ENCODE measurements around the gene TXNDC12.

The TXNDC12 gene

DNA sequence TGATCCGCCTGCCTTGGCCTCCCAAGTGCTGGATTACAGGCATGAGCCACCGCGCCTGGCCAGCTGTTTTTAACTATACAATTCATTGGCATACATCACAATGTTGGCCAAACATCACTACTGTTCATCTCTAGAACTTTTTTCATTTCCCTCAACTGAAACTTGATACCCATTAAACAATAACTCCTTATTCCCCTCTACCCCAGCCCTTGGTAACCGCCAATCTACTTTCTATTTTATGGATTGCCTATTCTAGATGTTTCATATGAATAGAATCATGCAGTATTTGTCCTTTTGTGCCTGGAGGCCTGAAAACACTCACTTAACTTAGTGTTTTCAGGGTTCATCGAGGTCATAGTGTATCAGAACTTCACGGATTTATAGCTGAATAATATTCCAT lies 17.3 kb upstream of the TXNDC12 start:
- DNase-seq (ENCODE audit: low read depth): no peak
- TF ChIP-seq, protein P1, sequence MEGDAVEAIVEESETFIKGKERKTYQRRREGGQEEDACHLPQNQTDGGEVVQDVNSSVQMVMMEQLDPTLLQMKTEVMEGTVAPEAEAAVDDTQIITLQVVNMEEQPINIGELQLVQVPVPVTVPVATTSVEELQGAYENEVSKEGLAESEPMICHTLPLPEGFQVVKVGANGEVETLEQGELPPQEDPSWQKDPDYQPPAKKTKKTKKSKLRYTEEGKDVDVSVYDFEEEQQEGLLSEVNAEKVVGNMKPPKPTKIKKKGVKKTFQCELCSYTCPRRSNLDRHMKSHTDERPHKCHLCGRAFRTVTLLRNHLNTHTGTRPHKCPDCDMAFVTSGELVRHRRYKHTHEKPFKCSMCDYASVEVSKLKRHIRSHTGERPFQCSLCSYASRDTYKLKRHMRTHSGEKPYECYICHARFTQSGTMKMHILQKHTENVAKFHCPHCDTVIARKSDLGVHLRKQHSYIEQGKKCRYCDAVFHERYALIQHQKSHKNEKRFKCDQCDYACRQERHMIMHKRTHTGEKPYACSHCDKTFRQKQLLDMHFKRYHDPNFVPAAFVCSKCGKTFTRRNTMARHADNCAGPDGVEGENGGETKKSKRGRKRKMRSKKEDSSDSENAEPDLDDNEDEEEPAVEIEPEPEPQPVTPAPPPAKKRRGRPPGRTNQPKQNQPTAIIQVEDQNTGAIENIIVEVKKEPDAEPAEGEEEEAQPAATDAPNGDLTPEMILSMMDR (IDR thresholded peaks at IDR 0.05; ENCODE audit: control insufficient read depth, extremely low read depth, insufficient read depth): no peak
- no peak overlapping the region for H3K4me3 ChIP-seq (ENCODE audit: low read depth, low read length)

DNA sequence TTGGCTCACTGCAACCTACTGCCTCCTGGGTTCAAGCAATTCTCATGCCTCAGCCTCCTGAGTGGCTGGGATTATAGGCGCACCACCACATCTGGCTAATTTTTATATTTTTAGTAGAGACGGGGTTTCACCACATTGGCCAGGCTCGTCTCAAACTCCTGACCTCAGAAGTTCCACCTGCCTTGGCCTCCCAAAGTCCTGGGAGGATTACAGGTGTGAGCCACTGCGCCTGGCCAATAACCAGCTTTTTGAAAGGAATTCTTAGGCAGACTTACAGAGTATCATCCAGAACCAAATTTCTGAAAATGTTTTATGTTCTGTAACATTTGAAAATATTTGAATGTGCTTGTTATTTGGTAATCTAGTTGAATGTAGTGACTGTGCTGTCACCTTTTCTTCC lies 15.7 kb upstream of the TXNDC12 start:
- no peak overlapping the region for H3K4me3 ChIP-seq (ENCODE audit: low read depth, low read length)
- TF ChIP-seq, protein P1 (IDR thresholded peaks at IDR 0.05; ENCODE audit: control insufficient read depth, extremely low read depth, insufficient read depth): no peak
- no peak for DNase-seq (ENCODE audit: low read depth)

DNA sequence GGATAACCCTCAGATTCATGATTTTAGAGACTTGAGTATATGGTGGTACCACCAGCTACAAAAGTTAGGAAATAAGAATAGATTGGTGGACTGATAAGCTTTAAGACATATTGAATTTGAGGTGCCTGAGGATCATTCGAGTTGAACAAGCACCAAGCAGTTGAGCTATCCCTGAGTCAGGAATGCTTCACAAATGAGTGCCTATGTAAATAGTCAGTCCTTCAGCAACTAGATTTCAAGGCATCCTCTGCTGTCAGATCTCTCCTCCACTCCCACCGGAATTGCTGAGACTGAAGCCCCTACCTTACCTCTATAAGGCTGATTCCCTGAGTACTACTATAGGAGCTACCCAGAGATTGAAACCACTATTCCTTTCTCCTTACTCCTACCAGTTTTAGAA lies 8.2 kb upstream of the TXNDC12 start:
- TF ChIP-seq, protein P1 (IDR thresholded peaks at IDR 0.05; ENCODE audit: control insufficient read depth, extremely low read depth, insufficient read depth): no peak
- DNase-seq (ENCODE audit: low read depth): no peak
- H3K4me3 ChIP-seq (ENCODE audit: low read depth, low read length): no peak overlapping the region

DNA sequence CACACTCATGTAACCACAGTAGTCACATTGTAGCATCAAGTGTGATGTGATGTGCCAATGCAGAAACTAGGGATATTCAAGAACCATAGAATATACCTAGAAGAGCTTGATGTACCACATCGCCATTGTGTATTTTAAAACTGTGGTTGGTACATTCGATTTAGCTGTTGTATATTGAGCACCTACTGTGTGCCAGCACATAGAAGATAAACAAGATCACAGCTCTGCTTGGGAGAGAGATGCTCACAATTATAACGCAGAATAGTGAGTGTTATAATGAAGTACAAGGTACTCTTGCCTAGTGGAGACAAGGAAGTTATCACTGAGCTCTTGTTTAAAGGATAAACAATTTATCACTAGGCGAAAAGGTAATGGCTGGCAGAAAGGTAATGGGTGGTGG lies 5.8 kb upstream of the TXNDC12 start:
- TF ChIP-seq, protein P1 (IDR thresholded peaks at IDR 0.05; ENCODE audit: control insufficient read depth, extremely low read depth, insufficient read depth): no peak
- DNase-seq (ENCODE audit: low read depth): no peak
- no peak overlapping the region for H3K4me3 ChIP-seq (ENCODE audit: low read depth, low read length)

DNA sequence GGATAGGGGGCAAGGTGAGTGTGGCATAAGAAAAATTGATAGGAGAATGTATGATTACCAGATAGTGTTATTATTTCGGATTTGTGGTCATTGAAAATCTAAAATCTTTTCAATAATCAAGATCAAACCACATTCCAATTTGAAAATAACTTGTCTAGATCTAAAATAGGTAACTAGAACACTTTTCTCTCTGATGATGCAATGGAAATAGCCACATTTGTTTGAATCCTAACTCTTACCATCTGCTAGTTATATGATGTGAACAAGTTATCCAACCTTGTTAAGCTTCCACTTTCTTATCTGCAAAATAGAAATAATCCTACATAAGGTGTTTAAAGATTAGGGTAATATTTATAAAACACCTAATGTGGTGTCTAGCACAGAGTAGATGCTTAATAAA lies 4.9 kb upstream of the TXNDC12 start:
- TF ChIP-seq, protein P1 (IDR thresholded peaks at IDR 0.05; ENCODE audit: control insufficient read depth, extremely low read depth, insufficient read depth): no peak

DNA sequence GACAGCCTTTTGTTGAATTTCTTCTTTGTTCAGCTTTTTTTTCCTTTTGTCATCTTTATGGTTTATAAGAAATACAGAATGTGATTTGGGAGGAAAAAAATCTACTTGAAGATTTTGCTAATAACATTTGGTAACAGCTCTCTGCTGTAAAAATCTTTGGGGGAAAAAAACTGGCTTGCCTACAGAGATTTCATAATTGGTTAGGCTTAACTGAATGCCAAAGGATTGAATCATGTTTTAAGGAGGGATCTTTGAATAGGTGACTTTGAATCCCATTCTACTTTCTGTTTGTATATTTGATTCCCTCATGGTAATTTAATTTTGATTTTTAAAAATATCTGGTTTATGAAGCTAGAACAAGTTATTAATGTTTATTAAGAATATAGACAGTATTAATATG lies 4.3 kb upstream of the TXNDC12 start:
- H3K4me3 ChIP-seq (ENCODE audit: low read depth, low read length): no peak overlapping the region
- no peak for DNase-seq (ENCODE audit: low read depth)
- TF ChIP-seq, protein P1 (IDR thresholded peaks at IDR 0.05; ENCODE audit: control insufficient read depth, extremely low read depth, insufficient read depth): no peak

More for the DNA sequence above, 4.9 kb upstream of the TXNDC12 start:
- no peak for DNase-seq (ENCODE audit: low read depth)
- H3K4me3 ChIP-seq (ENCODE audit: low read depth, low read length): no peak overlapping the region

DNA sequence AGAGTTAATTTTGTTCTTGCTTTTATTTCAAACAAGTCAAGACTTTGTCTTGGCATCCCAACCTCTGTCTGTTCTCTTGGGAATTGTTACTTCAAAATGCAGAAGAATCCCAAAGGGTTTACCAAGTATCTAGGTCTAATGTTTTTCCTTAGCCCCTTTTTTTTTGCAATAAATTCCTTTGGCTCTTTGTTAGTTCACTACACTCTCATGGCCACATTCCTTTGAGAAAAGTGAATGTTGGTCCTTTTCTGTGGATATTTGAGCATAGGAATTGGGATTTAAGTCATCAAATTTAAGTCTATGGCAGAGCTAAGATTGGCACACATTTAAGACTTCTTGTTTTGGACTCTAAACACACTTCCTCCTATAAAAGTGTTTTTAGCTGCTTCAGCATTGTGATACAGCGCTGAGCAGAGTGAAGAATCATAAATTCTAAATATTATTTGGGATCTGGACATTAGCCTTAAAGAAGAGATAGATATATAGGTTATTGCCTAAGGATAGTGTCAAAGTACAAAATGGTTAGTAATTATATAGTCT lies 3.0 kb upstream of the TXNDC12 start:
- DNase-seq (ENCODE audit: low read depth): no peak
- TF ChIP-seq, protein P1 (IDR thresholded peaks at IDR 0.05; ENCODE audit: control insufficient read depth, extremely low read depth, insufficient read depth): no peak
- H3K4me3 ChIP-seq (ENCODE audit: low read depth, low read length): peak overlapping the region; percentile 88
